NB4 (cell line): ENCODE results near the gene RIC8B.

Source experiments
- CTCF ChIP-seq: IDR thresholded peaks from one replicate; pipeline ENCODE4 v1.5.1; 2012; ENCODE audit warnings: low read depth, low read length
- MAX ChIP-seq: IDR thresholded peaks from 2 replicates; pipeline ENCODE4 v1.6.1; 2011; ENCODE audit warnings: low read depth, low read length
- POLR2A ChIP-seq: IDR thresholded peaks from 2 replicates; pipeline ENCODE4 v1.6.1; 2011; ENCODE audit warnings: mild to moderate bottlenecking; ENCODE audit not compliant: insufficient read length; ENCODE audit errors: extremely low read depth

GRCh38 chr12:106747973-106748436 is 26.5 kb upstream of the RIC8B start:
- TF ChIP-seq CTCF (no peak), POLR2A (no peak), MAX (no peak)
